ENCODE data around the gene EARS2. TPM values are rescaled to one million over a fixed set of nuclear protein-coding genes. Genes with fewer than 3 reads are reported as not detected.

Gene EARS2
- total RNA-seq, 4 donors from 2014 or later: 15.2 to 32.7 (median 24.6) TPM

DNA sequence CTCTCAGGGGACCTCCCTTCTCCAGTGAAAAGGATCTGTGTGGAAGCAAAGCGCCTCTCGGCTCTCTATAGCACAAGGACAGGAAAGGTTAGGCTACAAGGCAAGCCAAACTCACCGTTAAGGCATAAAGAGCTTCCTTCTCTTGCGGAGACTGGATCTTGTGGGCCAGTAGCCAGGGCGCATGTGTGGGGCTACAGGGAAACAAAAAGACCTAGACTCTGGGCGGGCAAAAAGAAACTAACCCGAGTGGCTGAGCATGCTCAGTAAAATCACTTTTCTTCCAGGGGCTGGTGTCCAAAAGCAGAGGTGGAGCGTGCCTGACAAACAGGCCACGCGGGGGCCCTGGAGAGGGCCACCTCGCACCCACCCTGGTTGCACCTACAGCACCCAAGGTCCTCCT, 63.0 kb downstream of the EARS2 start:
- Histone ChIP-seq H3K4me1 (peaks cover 15 to 75% (median 36%) of the 10 kb centered on the region in 3 donors), H3K36me3 (peaks cover 0 to 74% (median 28%) of the 10 kb centered on the region in 3 donors), H3K27me3 (no peaks in the 10 kb centered on the region), H3K4me3 (no peak overlapping the region), H3K27ac (peak overlapping the region; percentile 43 to 67 (median 52)), H3K9me3 (no peaks in the 10 kb centered on the region)
- WGBS, 2 donors: 66% methylated on average over 11 of the region's 11 CpGs; no CpG with 5 or more reads in 1 of the 2 donors
- no peak for DNase-seq
- intact Hi-C loops (cut with DNase I): no loop called here
- TF ChIP-seq POLR2A (IDR thresholded peaks at IDR 0.05) (no peak), CTCF (IDR thresholded peaks at IDR 0.05) (no peak)

DNA sequence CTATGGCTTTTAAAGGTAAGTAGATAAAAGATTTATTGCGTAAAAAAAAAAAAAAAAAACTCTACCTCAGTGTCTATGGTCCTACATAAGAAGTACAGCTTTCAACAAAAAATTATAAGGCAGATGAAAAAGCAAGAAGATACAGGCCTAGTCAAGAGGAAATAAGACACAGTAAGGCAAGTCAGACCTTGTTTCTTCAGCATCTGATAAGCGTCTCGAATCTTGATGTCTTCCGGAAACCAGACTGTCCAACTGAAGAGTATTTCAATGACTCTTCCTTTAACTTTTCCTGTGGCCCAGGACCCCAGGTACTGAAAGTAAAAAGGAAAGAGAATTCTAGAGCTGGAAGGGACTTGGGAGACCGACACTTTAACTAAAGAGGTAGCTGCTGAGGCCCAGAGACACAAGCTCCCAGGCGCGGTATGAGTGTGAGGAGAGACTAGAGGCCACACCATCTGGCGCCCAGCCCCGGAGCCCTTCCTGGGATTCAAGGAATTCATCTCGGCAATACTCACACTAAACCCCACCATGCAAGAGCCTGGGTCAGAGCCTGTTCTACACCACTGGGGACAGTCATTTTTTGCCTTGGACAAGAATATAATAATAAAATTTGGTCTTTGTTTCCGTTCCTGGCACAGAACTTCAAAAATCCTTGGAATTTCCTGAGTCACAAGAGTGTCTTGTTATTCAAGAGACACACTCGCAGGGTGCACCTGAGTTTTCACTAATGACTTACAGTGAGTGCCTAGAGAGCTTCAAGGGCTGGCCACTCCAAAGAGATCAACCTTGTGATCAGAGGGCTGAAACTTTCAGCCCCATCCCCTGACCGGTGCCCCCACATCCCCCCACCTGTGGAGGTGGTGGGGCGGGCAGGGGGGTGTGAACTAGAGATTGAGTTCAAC, 65.4 kb downstream of the EARS2 start:
- peak overlapping the region in 3 of 4 donors; percentile 25 to 64 (median 58) for H3K27ac ChIP-seq
- H3K4me1 ChIP-seq: peaks cover 0 to 60% (median 12%) of the 10 kb centered on the region in 3 donors
- H3K27me3 ChIP-seq: no peaks in the 10 kb centered on the region
- no peaks in the 10 kb centered on the region for H3K9me3 ChIP-seq
- H3K36me3 ChIP-seq: peaks cover 11 to 98% (median 51%) of the 10 kb centered on the region in 3 donors
- DNase-seq: no peak
- intact Hi-C loops (cut with DNase I): no loop called here
- WGBS, 2 donors: 48 to 56% methylated on average over 11 to 12 of the region's 14 CpGs
- H3K4me3 ChIP-seq: no peak overlapping the region
- TF ChIP-seq CTCF (IDR thresholded peaks at IDR 0.05) (peak in 1 of 6 experiments; percentile 5), POLR2A (IDR thresholded peaks at IDR 0.05) (no peak)

GRCh38 chr16:23486480-23486879, 70.7 kb downstream of the EARS2 start:
- TF ChIP-seq POLR2A (IDR thresholded peaks at IDR 0.05) (no peak), CTCF (IDR thresholded peaks at IDR 0.05) (no peak)
- Histone ChIP-seq H3K4me3 (no peak overlapping the region), H3K27me3 (no peaks in the 10 kb centered on the region), H3K27ac (no peak overlapping the region), H3K36me3 (peaks cover 22 to 100% (median 62%) of the 10 kb centered on the region in 3 donors), H3K9me3 (no peaks in the 10 kb centered on the region), H3K4me1 (peaks cover 0 to 25% (median 0%) of the 10 kb centered on the region in 3 donors)
- DNase-seq: no peak
- intact Hi-C loops (cut with DNase I): no loop called here
- 38 to 62% methylated on average over 1 to 5 of the region's 5 CpGs for WGBS, 2 donors

- H3K27ac ChIP-seq: no peak overlapping the region
Observed at GRCh38 chr16:23485841-23486240, 71.3 kb downstream of the EARS2 start.

More at GRCh38 chr16:23485841-23486240, 71.3 kb downstream of the EARS2 start:
- Histone ChIP-seq H3K9me3 (no peaks in the 10 kb centered on the region), H3K4me3 (no peak overlapping the region), H3K36me3 (peaks cover 22 to 100% (median 66%) of the 10 kb centered on the region in 3 donors), H3K4me1 (peaks cover 0 to 19% (median 0%) of the 10 kb centered on the region in 3 donors), H3K27me3 (no peaks in the 10 kb centered on the region)
- intact Hi-C loops (cut with DNase I): no loop called here
- no peak for DNase-seq
- TF ChIP-seq POLR2A (IDR thresholded peaks at IDR 0.05) (no peak), CTCF (IDR thresholded peaks at IDR 0.05) (no peak)
- 88 to 97% methylated on average over 2 to 7 of the region's 8 CpGs for WGBS, 2 donors
